Measurements from ENCODE around the gene WWOX.

WWOX gene

DNA sequence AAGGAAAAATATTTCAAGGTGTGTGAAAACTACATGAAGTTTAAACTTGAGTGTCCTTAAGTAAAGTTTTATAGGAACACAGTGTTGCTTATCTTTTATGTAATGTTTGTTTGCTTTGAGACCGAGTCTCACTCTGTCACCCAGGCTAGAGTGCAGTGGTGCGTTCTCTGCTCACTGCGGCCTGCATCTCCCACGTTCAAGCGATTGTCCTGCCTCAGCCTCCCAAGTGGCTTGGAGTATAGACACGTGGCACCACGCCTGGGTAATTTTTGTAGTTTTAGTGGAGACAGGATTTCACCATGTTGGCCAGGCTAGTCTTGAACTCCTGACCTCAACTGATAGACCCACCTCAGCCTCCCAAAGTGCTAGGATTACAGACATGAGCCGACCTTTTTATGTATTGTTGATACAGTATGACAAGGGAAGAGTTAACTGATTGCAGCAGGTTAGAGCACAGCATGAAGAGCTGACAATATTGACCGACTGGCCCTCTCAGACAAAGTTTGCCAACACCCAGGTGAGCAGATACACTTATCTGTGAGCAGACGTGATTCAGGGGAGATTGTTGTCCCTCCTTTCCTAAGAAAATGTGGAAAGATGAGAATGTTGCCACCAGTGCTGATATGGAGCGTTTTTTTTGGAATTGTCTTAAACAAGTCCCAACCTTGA, 373.7 kb downstream of the WWOX start:
- no peak for DNase-seq (ENCODE audit: low spot score)

GRCh38 chr16:78474762-78475161, 375.3 kb downstream of the WWOX start:
- no peak for DNase-seq (ENCODE audit: low spot score)

- no peak for DNase-seq (ENCODE audit: low spot score)
Observed at GRCh38 chr16:78476615-78477014, 377.2 kb downstream of the WWOX start.

DNA sequence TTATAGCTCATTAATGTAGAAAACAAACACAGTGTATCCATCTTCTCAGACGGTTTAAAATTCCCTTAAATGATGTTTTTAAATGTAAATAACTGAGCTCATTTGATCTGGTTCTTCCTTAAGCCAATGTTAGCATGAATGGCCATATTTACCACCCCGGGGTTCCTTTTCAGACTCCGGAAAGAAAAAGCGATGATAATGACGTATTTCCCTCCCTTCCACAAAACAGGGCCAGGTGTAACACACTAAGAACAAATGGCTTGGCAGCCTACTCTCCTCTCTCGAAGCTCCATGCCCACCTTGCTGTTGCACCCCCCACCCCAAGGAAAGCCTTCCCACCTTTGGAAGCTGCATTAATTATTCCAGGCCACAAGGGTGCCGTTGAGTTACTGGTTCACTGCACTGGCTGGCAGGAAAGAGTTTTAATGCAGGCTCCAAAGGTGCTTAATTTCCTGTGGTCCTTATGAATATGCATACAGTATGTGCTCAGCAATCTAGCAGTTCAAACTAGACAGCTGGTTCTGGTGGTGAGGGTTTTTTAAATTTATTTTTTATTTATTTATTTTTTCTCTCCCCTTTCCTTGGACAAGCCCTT, 378.9 kb downstream of the WWOX start:
- DNase-seq (ENCODE audit: low spot score): no peak

DNA sequence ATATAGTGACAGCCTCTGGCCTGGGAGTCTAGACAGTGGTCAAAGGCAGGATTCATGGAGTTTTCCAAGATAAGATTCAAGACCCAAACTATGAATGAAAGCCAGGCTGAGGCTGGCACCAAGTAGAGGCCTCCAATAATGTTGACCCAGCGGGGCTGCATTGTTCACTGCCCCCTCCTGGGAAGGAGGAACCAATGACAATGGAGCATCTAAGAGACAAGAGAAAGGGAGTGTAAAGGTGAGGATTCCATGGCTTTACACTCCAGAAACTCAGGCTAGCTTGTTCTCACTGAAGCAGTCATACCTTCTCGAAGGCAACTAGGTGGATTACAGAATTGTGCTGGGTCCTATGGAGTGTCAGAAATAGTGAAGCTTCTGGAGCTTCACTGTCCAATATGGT, 380.3 kb downstream of the WWOX start:
- DNase-seq (ENCODE audit: low spot score): no peak

- DNase-seq (ENCODE audit: low spot score): no peak
Observed at GRCh38 chr16:78480588-78480987, 381.1 kb downstream of the WWOX start.

- no peak for DNase-seq (ENCODE audit: low spot score)
Observed at GRCh38 chr16:78483124-78483992, 383.9 kb downstream of the WWOX start.

DNA sequence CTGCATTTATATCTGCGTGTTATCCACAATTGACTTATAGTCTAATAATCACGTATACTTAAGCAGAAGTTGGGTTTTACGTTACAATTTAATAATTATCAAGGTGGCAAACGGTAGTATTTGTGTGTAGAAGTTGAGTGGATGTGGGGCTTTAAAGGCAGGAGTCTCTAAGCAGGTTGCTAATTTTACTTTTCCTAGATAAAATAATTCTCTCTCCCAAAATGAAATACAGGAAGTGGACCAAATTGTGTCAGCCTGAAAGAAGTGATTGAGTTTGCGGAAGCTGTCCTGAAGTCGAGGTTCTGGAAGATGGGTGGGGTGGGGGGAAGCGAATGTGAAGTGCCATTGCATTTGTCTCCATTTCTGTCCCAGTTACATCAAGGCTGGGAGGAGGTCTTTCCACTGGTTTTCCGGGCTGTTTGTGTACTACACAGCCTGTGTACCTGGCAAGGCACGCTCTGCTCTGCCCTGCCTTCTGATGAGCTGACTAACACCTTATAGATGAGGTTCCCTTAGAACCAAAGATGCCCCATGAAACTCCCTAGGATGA, 385.1 kb downstream of the WWOX start:
- no peak for DNase-seq (ENCODE audit: low spot score)

DNA sequence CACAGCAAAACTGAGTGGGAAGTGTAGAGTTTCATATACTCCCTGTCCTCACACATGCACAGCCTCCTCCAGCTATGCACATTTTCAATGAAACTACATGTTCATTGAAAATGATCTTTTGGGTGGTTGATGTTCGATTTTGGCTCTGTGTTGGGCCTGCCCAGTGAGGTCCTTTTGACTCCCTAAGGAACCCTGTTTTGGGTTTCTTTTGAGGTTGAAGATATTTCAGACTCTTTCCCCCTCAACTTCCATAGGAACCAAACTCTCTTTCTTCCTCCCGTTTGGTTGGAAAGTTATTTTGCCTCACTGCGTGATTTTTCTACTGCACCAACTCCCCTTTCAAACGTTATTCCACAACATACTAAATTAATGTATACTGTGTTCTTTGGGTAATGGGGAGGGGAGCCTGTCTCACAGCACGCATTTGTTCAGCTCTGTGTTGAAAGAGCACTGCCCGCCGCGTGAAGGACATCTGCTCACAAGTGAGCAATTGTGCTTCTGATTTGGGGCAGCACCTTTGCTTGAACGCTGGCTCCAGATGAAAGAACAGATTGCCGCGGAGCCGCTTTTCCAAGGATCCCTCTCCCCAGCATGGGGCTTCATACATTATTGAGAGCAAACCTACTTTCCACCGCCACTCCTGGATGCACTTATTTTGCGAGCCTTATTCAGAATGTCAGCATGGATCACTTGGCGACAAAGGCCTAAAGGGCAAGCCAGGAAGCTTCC, 385.9 kb downstream of the WWOX start:
- DNase-seq (ENCODE audit: low spot score): no peak

DNA sequence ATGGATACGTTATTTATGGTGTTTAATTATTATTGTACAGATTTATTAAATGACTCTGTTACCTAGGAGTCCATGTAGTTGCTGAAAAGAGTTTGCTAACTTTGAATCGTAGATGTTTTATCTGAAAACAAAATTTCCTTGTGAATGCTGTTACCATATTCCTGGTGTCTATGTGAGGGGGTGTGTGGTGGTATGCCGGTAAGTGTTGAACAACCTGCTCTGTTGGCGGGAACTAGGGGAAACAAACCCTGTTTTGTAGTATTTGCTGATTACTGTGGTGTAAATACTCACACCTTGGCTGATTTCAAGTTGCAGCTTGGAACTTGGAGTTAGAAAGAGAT, 386.4 kb downstream of the WWOX start:
- DNase-seq (ENCODE audit: low spot score): no peak

GRCh38 chr16:78487471-78487870, 388.0 kb downstream of the WWOX start:
- no peak for DNase-seq (ENCODE audit: low spot score)

GRCh38 chr16:78489072-78489471, 389.6 kb downstream of the WWOX start:
- no peak for DNase-seq (ENCODE audit: low spot score)

- no peak for DNase-seq (ENCODE audit: low spot score)
Observed at GRCh38 chr16:78489631-78490030, 390.2 kb downstream of the WWOX start.

GRCh38 chr16:78490431-78490830, 391.0 kb downstream of the WWOX start:
- DNase-seq (ENCODE audit: low spot score): no peak

- DNase-seq (ENCODE audit: low spot score): no peak
Observed at GRCh38 chr16:78490847-78491246, 391.4 kb downstream of the WWOX start.

DNA sequence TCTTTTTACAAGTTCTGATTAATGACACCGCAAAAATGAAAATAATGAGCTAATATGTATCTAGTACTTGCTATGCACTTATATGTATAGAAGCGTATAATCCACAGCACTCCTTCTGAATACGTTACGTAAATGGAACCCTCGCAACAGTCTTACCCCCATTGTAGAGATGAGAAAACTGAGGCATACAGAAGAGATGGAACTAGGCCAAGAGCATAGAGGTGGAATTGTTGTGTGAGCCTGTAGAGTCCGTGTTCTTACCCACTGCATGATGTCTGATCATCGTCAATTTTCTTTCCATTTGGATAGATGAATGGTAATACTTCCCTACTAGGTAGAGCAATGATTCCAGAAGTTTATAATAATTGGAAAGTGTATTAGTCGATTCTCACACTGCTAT, 394.1 kb downstream of the WWOX start:
- no peak for DNase-seq (ENCODE audit: low spot score)

DNA sequence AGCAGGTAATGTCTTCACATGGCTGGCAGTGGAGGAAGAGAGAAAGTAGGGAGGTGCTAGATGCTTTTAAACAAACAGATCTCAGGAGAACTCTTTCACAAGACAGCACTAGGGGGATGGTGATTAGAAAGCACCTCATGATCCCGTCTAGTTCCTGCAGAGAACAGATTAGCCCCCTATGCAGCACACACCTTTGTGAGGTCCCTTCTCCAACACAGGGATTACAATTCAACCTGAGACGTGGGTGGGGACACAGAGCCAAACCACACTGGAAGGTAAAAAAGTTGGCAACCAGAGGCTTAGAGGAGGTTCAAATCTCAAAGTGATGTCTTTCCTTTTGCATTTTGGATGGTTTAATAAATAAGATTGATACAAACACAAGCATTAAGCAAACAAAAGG, 394.7 kb downstream of the WWOX start:
- no peak for DNase-seq (ENCODE audit: low spot score)

GRCh38 chr16:78494674-78495073, 395.2 kb downstream of the WWOX start:
- DNase-seq (ENCODE audit: low spot score): no peak

GRCh38 chr16:78496189-78496588, 396.7 kb downstream of the WWOX start:
- DNase-seq (ENCODE audit: low spot score): no peak

- DNase-seq (ENCODE audit: low spot score): no peak
Observed at GRCh38 chr16:78499399-78499798, 399.9 kb downstream of the WWOX start.

- no peak for DNase-seq (ENCODE audit: low spot score)
Observed at GRCh38 chr16:78500659-78501270, 401.3 kb downstream of the WWOX start.

DNA sequence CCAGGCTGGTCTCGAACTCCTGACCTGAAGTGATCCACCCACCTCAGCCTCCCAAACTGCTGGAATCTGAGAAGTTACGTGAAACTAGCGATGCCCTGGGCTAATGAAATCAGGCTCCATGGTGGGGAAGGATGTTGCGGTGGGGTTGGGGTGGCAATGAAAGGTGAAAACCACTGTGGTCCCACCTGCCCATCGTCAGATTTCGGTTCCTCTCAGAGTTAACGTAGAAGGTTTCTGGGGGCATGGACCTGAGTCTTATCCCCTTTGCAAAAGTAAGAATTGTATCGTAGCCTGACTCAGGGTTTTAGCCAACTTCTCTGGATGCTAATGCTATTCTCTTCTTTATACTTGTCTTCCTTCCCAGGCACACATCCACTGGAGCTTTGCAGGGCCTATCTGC, 402.3 kb downstream of the WWOX start:
- no peak for DNase-seq (ENCODE audit: low spot score)
